ENCODE data around the gene MTURN.
"Not testable (repeated sequence)": the region's sequence is repeated elsewhere in the genome, so short reads cannot be mapped to it uniquely, and the experiment has no call there.

Gene MTURN

DNA sequence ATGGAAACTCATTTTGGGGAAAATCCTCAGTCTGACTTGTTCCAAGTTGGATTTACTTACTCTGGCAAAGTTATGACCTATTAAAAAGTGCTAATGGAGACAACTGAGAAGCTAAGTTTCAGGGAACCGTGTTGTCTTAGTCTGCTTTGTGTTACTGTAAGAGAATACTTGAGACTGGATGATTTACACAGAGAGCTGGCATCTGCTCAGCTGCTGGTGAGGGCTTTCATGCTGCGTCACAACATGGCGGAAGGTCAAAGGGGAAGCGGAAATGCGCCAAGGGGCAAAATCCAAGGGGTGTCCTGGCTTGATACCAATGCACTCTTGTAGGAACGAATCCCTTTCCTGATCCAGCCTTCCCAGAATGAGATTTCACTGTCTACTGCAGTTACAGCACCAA, 46.4 kb downstream of the MTURN start:
- no peak for DNase-seq

DNA sequence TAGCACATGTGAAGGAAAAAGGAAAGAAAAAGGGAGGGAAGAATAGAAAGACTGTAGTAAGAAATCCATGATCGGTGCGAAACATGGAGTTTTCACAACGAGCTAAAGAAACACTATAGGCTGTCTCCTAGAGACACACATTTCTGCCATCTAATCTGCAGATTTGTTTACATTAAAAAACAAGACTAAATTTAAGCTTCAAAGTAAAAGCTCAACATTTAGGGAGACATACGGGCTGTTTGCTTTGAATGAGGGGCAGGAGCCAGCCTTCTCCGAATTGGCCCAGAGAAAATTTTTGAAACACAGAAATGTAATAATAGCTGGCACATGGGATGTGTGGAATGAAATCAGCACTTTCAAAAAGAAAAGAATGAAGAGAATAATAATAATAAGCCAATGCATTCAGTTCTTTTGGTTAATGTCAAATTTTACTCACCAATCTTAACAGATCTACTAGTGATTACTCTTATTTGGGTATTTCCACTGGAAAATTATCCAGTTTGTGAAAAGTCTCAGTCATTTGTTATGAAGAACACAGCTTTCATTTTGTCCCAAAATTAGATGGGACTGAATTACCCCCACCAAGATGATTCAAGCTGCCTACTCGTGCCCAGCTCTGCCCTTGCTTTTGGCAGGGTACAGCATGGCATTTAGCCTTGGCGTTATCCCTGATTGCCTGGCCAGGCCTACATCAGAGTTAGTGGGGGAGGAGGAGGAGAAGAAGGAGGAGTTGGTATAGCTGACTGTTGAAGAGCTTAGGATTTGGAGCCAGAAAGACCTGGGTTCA, 47.1 kb downstream of the MTURN start:
- no peak for DNase-seq

DNA sequence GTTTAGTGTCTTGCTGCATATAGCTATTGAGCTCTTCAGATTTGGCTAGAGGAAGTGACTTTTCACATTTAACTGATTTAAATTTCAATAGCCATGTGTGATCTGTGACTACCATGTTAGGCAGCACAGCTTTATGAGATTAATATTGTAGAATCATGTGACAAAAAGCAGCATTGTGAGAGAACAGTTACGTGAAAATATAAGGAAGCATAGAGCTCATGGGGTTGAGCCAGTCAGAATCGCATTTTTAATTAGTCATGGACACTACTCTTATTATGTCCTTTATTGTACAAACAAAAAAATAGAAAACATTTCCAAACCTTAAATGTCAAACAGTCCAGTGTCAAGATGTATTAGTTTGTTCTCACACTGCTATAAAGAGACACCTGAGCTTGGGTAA, 48.0 kb downstream of the MTURN start:
- no peak for DNase-seq

DNA sequence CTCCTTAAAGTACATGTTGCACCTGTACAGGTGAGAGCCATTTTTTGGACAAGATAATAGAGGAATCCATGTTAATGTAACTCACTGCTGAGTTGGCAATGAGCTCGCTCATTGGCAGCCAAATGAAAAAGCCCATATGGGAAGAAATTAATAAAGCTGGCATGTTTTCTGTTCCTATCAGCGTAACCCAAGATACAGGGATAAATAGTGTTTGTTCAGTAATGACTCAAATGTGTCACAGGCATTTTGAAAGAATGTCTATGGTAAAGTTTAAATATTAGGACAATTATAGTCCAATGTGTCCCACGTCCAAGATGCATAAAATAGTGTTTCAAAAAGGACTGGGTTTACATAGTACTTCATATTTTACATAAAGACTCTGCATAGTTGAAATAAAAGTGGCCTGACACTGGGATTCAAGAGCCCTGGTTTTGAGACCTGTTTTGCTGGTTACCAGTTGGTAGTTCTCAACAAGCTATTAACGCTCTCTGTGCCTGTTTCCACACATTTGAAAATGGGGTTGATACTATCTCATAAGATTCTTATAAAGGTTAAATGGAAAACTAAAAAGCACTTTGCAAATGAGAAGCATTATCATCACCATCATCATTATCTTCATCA, 49.1 kb downstream of the MTURN start:
- DNase-seq, result no peak

DNA sequence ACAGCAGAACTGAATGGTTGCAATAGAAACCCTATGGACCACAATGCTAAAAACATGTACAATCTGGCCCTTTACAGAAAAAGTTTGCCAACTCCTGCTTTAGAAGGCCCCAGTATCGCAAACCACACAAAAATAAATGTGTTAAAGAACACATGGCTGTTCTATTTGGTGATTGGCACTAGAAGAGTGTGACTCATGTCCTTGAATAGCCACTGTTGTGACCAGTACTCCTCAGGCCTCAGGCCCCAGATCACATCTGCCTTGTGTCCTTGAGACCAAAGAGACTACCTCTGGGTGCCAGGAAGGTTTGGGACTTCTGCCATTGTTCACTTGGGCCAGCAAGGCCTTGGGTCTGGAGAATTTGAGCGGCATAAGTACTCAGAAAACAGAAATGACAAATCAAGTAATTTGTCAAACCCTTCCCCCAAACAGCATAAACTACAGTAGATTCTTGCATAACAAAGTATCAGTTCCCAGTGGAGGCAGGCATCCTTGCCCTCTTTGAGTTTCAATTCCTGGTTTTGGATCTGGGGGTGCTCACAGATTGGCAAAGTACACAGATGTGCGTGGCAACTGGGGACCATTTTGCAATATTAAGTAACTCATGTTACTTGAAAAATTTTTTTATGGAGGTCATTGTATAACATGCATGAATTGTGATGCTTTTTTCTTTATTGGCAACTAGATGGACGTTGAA, 50.2 kb downstream of the MTURN start:
- no peak for DNase-seq

DNA sequence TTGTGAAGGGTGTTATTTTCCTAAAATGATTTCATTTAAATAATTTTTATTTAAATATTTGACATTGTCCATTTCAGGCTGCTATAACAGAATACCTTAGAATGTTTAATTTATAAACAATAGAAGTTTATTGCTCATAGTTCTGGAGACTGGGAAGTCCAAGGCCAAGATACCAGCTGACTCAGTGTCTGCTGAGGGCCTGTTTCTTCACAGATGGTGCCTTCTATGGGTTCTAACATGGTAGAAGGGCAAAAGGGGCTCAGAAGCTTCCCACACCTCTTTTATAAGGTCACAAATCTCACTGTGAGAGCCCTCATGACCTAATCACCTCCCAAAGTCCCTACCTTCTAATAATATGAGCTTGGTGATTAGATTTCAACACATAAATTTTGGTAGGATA, 50.7 kb downstream of the MTURN start:
- DNase-seq, result no peak

DNA sequence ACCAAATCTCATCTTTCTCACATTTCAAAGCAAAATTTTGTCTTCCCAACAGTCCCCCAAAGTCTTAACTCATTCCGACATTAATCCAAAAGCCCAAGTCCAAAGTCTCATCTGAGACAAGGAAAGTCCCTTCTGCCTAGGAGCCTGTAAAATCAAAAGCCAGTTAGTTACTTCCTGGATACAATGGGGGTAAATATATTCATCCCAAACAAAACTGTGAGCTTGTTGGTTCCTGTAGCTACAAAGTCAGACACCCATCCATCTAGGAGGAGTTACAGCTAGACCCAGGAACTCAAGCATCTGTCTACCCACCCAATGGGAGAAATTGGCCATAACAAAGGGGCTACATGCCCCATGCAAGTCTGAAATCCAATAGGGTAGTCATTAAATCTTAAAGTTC, 51.9 kb downstream of the MTURN start:
- no peak for DNase-seq

DNA sequence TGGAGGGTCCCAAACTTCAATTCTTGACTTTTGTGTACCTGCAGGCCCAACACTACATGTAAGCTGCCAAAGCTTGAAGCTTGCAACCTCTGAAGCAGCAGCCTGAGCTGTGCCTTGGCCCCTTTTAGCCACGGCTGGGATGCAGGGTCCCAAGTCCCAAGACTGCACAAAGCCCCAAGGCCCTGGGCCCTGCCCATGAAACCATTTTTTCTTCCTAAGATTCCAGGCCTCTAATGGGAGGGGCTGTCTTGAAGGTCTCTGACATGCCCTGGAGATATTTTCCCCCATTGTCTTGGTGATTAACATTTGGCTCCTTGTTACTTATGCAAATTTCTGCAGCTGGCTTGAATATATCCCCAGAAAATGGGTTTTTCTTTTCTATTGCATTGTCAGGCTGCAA, 52.7 kb downstream of the MTURN start:
- DNase-seq, result no peak

DNA sequence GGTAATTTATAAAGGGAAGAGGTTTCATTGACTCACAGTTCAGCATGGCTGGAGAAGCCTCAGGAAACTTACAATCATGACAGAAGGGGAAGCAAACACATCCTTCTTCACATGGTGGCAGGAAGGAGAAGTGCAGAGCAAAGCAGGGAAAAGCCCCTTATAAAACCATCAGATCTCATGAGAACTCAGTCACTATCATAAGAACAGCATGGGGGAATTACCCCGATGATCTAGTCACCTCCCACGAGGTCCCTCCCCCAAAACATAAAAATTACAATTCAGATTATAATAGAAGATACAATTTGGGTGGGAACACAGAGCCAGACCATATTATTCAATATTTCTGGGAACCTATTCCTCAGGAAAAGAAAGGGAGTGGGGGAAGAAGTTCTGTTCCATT, 53.6 kb downstream of the MTURN start:
- not testable (repeated sequence) for DNase-seq

DNA sequence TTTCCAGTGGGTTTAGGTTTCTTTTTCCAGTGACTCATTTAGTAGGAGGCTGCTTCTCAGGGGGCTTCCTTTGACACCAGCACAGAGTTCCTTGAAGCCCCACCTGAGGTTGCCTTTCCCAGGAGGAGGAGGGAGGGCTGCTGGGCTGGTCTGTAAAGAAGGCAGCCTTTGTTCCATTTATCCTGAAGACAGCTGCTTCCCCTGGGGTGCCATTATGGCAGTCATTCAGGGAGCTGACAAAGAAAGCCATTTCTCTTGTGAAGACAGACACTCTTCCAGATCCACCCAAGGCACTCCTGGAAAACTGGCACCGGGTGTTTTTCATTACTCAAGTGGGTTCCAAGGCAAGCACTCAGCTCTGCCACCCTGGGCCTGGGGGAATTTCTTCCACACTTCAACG, 54.0 kb downstream of the MTURN start:
- DNase-seq, result no peak

DNA sequence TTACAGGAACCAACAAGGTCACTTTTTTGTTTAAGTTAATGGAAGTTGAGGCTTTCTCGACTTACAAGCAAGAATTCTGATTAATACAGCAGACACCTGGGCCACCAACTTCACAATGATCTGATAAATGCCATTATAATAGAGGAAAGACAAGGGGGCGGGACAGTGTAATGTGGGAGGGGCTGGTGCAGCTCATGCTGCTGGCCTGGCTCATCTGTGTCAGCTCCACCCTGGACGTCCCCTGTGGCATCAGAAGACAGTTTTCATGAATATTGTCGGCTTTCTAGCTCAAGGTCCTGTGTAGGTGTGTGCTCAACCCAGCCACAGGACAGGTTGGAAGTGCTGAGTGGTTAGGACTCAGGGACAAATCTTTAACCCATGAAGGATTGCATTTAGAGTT, 57.0 kb downstream of the MTURN start:
- no peak for DNase-seq

DNA sequence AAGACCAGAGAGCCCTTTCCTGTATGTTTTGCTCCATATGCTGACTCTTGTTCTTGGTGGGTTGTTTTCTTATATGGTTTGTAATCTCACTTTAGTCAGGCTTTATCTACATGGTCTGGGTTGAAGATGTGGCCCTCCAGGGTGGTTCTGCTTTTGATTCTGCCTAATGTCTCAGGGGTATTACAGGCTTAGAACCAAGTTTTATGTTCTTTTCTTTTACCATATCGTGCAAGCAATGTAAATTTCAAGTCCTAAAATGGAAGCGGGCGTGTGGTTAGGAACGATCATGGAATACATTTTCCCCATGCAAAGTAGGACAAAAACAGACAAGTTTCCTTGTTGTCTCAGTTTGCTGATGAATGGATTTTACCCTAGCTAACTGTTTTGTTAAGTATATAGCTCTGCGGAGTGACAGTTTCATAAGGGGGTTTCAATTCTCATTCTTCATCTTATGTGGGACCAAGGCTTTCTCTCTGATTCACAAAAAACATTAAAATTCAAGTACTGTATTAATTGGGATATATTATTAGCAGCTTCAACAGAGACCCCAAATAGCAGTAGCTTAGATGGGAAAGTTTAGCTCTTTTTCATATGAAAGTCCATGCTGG, 58.7 kb downstream of the MTURN start:
- DNase-seq, result no peak

DNA sequence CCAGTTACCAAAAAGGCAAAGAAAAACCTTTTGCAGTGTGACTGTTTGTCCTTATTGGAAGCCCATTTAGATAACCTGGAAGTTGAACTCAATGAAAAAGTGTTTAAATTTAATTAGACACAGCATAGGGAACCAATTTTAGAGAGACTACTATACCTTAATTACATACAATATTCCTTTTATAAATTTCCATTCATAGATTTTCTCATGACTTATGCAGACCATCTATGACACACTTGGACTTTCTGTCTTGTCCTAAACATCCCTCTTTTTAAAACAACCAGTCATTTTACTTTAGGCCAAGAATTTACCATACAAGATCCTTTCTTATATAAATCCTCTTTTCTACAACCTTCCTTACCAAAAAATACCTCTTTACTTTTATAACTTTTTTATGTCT, 61.6 kb downstream of the MTURN start:
- no peak for DNase-seq

DNA sequence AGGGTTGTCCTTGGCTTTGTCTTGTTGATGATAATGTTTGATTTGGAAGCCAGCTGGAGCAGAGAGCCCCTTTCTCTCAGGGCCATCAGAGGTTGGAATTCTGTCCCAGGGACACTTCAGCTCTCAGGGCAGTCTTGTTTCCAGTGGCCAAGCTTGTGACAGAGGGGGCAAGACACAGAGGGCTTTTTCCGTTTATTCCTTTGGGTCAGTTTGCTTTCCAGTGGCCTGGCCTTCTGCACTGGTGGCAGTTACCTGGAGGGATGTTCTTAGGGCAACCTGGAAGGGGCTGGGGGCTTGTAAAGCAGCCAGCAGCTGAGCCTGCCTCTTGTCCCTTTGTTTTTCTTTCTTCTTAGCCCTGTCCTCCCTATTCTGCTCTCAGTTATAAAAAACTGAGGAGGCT, 62.7 kb downstream of the MTURN start:
- no peak for DNase-seq

DNA sequence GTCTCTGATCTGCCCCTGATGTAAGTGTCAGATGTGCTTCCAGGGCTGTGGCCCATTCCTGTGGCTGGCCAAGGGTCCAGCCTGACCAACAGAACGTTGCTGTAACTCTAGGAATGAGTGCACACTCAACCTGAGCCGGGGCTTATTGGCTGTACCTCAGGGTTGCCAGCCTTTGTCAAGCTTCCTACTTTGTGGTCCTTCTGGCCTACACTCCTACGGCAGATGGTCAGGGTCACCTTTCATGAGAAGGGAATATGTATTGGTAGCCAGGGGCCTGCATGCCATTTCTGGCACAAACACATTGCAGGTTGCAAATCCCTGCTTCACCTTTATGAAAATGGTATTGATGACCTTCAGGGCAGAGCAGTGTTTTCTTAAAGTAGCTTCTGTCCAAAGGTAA, 64.5 kb downstream of the MTURN start:
- no peak for DNase-seq

DNA sequence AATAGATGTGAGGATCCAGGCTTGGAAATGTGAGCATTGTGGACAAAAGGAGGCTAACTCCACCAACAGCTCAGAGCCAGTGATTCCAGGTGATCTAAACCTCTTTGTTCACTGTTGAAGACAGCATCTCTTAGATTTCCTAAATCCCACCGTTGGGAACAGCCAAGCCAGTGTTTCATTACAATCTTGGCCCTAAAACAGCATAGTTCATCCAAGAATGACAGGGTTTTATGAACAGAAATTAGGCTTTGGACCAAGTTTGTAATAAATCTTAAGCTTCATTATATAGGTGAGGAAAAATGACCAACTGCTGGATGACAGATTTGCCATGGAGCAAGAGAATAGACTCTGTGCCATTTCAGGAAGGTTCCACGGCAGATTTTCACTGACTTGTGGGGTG, 65.8 kb downstream of the MTURN start:
- no peak for DNase-seq

DNA sequence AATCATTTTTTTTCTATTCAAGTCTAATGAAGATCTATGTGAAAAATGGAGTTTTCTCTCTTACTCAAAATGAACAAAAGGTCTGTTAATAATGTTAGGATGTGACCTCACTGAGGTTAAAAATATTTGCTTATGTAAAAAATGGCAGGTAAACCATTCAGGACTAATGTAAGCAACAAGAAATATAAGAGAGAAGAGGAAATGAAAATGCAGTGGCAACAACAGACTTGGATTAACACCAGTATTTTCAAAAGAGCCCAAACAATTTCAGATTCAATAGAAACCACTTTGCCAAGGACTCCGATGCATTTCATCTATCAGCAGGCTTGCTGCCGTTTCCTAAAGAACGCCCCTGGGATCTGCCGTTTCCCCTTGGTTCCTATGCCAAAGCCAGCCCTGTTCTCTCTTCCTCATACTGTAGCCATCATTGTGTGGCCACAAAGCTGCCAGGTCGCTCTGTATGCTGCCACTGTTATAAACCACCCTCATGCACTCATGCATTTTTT, 66.4 kb downstream of the MTURN start:
- DNase-seq, result no peak

DNA sequence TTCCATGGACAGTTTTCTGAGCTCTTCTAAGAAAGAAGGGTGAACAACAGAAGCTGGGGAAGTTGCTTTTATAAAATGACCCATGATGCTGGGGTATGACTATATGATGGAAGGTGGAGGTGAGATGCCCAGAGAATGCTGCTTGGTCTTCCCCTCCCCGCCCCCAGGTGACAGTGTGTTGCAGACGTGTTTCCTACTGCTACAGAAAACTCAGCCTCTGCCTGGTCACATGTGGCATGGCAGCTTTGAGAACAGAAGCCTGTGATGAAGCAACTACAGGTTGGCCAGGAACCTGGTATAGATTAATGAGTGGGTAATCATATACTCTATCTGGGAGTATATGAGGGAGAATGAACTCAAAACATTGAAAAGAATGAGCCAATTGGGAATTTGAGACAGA, 67.1 kb downstream of the MTURN start:
- DNase-seq, result no peak

DNA sequence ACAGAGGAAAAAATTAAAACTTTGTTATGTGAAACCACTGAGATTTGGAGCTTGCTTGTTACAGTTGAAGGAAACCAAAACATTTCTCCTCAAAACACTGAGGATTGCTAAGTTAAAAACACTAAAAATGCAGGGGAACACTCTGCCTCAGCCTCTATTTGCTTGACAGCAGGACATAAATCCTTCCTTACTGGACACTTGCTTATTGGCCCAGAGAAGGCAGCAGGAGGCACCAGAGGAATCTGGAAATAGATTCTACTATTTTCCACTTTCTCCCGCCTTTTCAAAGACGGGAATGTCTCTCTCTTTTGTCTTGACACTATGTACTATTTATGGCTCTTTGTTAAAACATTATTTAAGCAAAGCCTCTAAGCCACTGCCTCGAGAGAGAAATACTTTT, 67.9 kb downstream of the MTURN start:
- no peak for DNase-seq

DNA sequence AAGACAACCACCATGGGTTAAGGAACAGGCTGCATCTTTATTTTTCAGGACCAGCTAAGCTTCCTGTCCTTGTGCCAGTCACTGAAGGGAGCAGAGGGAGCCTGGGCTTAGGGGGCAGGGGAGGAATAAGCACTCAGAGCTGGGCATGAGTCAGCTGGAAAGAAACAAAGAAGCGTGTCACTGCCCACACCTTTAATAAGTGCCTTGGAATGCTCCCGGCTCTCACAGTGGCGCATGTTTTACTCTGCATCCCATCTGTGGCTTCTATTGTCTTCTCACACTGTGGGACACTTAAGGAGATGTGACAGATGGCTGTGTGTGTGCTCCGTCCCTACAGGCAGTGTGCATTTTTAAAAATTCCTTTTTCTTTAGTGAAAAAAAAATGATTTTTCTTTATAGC, 71.7 kb downstream of the MTURN start:
- DNase-seq, result no peak

DNA sequence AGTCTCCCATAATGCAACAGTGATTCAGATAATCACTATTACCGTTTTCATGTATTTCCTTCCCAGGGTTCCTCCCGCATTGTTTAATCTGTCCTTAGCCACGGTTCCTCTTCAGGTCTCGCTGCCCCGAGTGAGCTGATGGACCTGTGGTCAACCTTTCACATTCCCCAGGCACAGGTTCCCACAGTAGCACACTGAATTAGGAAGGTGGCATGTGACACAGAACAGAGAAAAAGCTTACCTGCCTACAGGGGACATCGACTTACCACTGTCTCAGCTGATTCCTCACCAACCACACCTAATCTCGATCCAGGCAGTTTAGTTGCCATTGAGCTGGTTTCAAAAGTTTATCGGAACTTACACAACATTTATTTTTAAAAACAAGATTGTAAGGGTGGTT, 72.2 kb downstream of the MTURN start:
- no peak for DNase-seq

DNA sequence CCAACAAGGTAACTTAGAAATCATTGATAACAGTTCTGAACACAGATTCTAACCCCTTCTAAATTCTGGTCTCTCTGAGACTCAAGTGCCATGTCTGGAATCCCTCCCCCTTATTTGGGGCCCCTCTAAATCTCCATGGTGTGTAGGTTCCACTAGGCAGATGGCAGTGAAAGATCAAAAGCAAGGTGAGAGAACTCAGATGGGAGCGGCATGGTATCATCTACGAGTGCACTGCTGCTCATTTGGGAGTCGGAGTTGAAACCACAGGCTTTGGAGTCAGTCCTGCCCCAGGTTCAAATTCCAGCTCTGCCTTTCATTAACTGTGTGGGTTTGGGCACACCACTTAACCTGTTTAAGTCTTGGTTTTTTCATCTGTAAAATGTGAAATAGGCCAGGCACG, 72.6 kb downstream of the MTURN start:
- no peak for DNase-seq

DNA sequence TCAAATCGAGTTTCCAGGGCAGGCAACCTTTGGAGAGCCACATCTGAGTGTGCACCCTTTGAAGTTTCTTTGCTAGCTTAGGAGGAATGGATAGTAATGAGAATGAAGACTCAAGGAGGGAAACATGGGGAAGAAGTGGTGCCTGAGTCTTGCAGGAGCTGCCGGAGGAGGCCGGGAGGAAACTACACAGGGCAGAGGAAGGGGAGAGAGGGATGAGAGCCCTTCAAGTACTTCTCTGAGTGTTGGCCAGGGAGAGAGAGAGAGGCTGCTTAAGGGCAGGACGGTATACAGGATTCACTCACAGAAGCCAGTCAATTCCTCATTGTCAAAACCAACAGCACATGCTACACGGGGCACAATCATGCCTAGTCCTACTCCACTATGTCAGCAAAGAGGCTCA, 75.2 kb downstream of the MTURN start:
- DNase-seq, result no peak

All from NCI-H510A (cell line).